IMR-90 (cell line): ENCODE data around the gene LRRC10B. TPM values are rescaled to one million over a fixed set of nuclear protein-coding genes. Genes with fewer than 3 reads are reported as not detected.

Experiments
- ATAC-seq: fragments of 200-7000 bp; cut with Tn5 transposase; 2 replicates; pipeline ENCODE4 v1.9.1; 2020; ENCODE audit warnings: low read depth, mild to moderate bottlenecking, moderate library complexity
- BruUV-seq: library from RNA; stranded (reverse); fragments of 400-500 nt; replicated peaks from 2 replicates; lab custom pipeline; 2021; lab: Mats Ljungman, UMichigan
- CTCF ChIA-PET: fragments of 300-600 bp; formaldehyde crosslinking; extraction: SDS; loops from one replicate; lab custom pipeline; 2021; ENCODE audit warnings: antibody characterized with exemption; lab: Yijun Ruan, JAX
- POLR2A ChIA-PET: fragments of 300-600 bp; sonication (Branson Sonifier 250); formaldehyde crosslinking; loops from one replicate; lab custom pipeline; 2022; ENCODE audit warnings: antibody characterized with exemption; ENCODE audit not compliant: unreplicated experiment; lab: Charles Lee
- DNase-seq: peaks from one replicate; pipeline ENCODE4 v3.0.0; 2013
- H2AFZ ChIP-seq: replicated peaks from 2 replicates; pipeline ENCODE3; 2013; ENCODE audit warnings: low read length, mild to moderate bottlenecking; ENCODE audit not compliant: poor library complexity
- H2AK5ac ChIP-seq: 2 replicates; pipeline ENCODE4 v1.6.1; 2013; ENCODE audit warnings: low read depth, low read length, inconsistent platforms
- H2AK9ac ChIP-seq: replicated peaks from 2 replicates; pipeline ENCODE3; 2013; ENCODE audit warnings: mild to moderate bottlenecking, low read depth, low read length, moderate library complexity; ENCODE audit not compliant: poor library complexity
- H2BK120ac ChIP-seq: 2 replicates; pipeline ENCODE4 v1.6.1; 2013; ENCODE audit warnings: low read depth, low read length, inconsistent platforms
- H2BK15ac ChIP-seq: 3 replicates; pipeline ENCODE4 v1.6.1; 2013; ENCODE audit warnings: low read depth, low read length, inconsistent platforms
- H2BK20ac ChIP-seq: 2 replicates; pipeline ENCODE4 v1.6.1; 2013; ENCODE audit warnings: low read depth, mild to moderate bottlenecking, inconsistent platforms, low read length, moderate library complexity
- H2BK5ac ChIP-seq: 2 replicates; pipeline ENCODE4 v1.6.1; 2013; ENCODE audit warnings: mild to moderate bottlenecking, low read depth, low read length, inconsistent platforms; ENCODE audit not compliant: poor library complexity, severe bottlenecking
- H3K14ac ChIP-seq: replicated peaks from 2 replicates; pipeline ENCODE4 v1.6.1; 2013; ENCODE audit warnings: low read depth, low read length, inconsistent platforms
- H3K18ac ChIP-seq: 2 replicates; pipeline ENCODE4 v1.6.1; 2013; ENCODE audit warnings: low read depth, low read length, control low read depth
- H3K23ac ChIP-seq: 2 replicates; pipeline ENCODE4 v1.6.1; 2013; ENCODE audit warnings: low read depth, low read length, inconsistent platforms
- H3K27ac ChIP-seq: 2 replicates; pipeline ENCODE4 v1.5.1; 2013; ENCODE audit warnings: mild to moderate bottlenecking, control low read depth, low read length; ENCODE audit not compliant: insufficient read depth
- H3K27me3 ChIP-seq: 2 replicates; pipeline ENCODE4 v1.6.1; 2013; ENCODE audit warnings: low read length; ENCODE audit not compliant: control insufficient read depth, insufficient read depth
- H3K36me3 ChIP-seq: 2 replicates; pipeline ENCODE4 v1.6.1; 2013; ENCODE audit warnings: low read length, mixed read lengths; ENCODE audit not compliant: control insufficient read depth, insufficient read depth
- H3K4ac ChIP-seq: 2 replicates; pipeline ENCODE4 v1.6.1; 2013; ENCODE audit warnings: low read depth, low read length, inconsistent platforms
- H3K4me1 ChIP-seq: 2 replicates; pipeline ENCODE4 v1.6.1; 2013; ENCODE audit warnings: low read length, mixed read lengths; ENCODE audit not compliant: control insufficient read depth, insufficient read depth
- H3K4me2 ChIP-seq: 2 replicates; pipeline ENCODE4 v1.6.1; 2013; ENCODE audit warnings: low read depth, mild to moderate bottlenecking, control low read depth, low read length, moderate library complexity
- H3K4me3 ChIP-seq: 2 replicates; pipeline ENCODE4 v1.5.1; 2013; ENCODE audit warnings: low read depth, mild to moderate bottlenecking, control low read depth, low read length, moderate library complexity; ENCODE audit not compliant: insufficient read depth
- H3K56ac ChIP-seq: 2 replicates; pipeline ENCODE4 v1.6.1; 2013; ENCODE audit warnings: low read length, inconsistent platforms; ENCODE audit not compliant: insufficient read depth; ENCODE audit errors: extremely low read depth
- H3K79me1 ChIP-seq, 2 experiments: 2 replicates each; pipeline ENCODE4 v1.6.1; 2013; ENCODE audit warnings: low read length in 2 of 2, inconsistent platforms in 1 of 2, low read depth in 1 of 2
- H3K9ac ChIP-seq: 2 replicates; pipeline ENCODE4 v1.6.1; 2013; ENCODE audit warnings: low read depth, low read length, control low read depth
- H3K9me1 ChIP-seq: 2 replicates; pipeline ENCODE4 v1.6.1; 2013; ENCODE audit warnings: low read length, inconsistent platforms; ENCODE audit not compliant: insufficient read depth
- H3K9me3 ChIP-seq: 2 replicates; pipeline ENCODE4 v1.6.1; 2013; ENCODE audit warnings: low read length; ENCODE audit not compliant: control insufficient read depth, insufficient read depth
- H4K20me1 ChIP-seq: 2 replicates; pipeline ENCODE4 v1.6.1; 2013; ENCODE audit warnings: low read length, inconsistent platforms; ENCODE audit not compliant: insufficient read depth
- H4K5ac ChIP-seq: 2 replicates; pipeline ENCODE4 v1.6.1; 2013; ENCODE audit warnings: mild to moderate bottlenecking, low read depth, low read length, control low read depth
- H4K8ac ChIP-seq, 2 experiments: 2 replicates each; pipeline ENCODE4 v1.6.1; 2013; ENCODE audit warnings: low read depth in 2 of 2, low read length in 2 of 2, control low read depth in 1 of 2, inconsistent platforms in 1 of 2
- H4K91ac ChIP-seq: 2 replicates; pipeline ENCODE4 v1.6.1; 2013; ENCODE audit warnings: low read depth, low read length, inconsistent platforms; ENCODE audit not compliant: insufficient read depth
- FOS ChIP-seq: fragments of 150-350 bp; IDR thresholded peaks from 2 replicates; pipeline ENCODE4 v1.6.1; 2016; ENCODE audit warnings: low read depth, low read length
- USF2 ChIP-seq: fragments of 150-350 bp; IDR thresholded peaks from 2 replicates; pipeline ENCODE4 v1.6.1; 2017; ENCODE audit warnings: mild to moderate bottlenecking, antibody characterized with exemption, low read length, low read depth
- WGBS, 2 experiments: methylation state at CpG; one replicate each; pipeline versions ENCODE4 v1.1.5 to v1.1.7; 2013; ENCODE audit warnings: missing lambda C conversion rate in 2 of 2; ENCODE audit not compliant: insufficient read length in 1 of 2; ENCODE audit errors: extremely low coverage in 2 of 2; 5-methylcytosine and 5-hydroxymethylcytosine counted together
- dilution Hi-C: fragments of 300-500 bp; cut with HindIII; formaldehyde crosslinking; loops from one replicate; pipeline ENCODE4 v1.14.3; 2018; ENCODE audit warnings: low sequenced_read_pairs; ENCODE audit not compliant: unreplicated experiment
- in situ Hi-C: fragments of 300-500 bp; cut with MboI; formaldehyde crosslinking; loops from 3 replicates; pipeline ENCODE4 v1.14.3; 2019; ENCODE audit warnings: low sequenced_read_pairs, inconsistent platforms, mixed read lengths
- intact Hi-C: fragments of 100-400 bp; cut with micrococcal nuclease; formaldehyde crosslinking; loops from 2 replicates; pipeline ENCODE4 v1.10.0; 2022
- polyA plus RNA-seq, 3 experiments: library from polyadenylated mRNA; depleted of rRNA; stranded (reverse); fragments of >200 nt; gene quantifications; 2 replicates each; pipeline ENCODE4 v1.2.3, GENCODE V29; 2012; ENCODE audit warnings: low replicate concordance in 1 of 3
- total RNA-seq: library from RNA; depleted of rRNA; stranded (reverse); fragments of >200 nt; gene quantifications from 2 replicates; pipeline ENCODE4 v1.2.3, GENCODE V29; 2012

LRRC10B gene
- total and polyA plus RNA-seq, 2 of the 4 experiments (the other 2 are of a cell fraction) = not detected

DNA sequence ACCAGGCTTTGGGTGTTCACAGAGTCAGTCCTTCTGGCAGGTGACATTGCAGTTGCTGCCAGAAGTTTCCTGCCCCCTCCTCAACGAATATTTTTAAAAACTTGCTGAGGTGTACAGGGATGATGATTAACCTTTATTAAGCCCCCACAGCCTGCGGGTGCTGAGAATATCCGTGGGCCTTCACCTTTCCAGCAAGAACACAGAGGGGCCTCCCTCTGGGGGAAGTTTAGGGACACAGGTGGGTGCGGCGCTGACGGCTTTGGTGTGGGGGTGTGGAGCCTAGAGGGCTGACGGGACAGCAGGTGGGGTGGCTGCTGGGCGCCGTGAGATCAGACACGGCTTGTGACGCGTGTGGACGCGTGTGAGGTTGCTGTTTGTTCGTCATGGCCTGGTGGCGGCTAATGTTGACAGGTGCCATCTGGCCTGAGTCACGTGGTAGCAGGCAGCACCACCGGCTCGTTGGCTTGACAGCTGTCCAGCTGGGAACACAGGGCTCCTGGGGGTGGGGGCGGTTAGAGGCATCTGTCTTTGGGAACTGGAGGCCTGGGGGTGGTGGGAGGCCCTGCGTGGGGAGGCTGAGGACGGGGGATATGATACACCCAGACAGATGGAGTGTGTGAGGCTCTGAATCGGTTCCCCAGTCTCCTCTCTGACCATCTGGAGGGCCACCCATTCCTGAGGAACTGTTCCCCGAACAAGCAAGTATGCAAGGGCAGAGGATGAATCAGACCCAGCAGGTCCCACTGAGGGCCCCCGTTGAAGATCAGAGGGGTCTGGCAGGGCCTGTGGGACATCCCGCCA, 12.5 kb upstream of the LRRC10B start:
- H2BK120ac ChIP-seq = no peak overlapping the region
- no peak overlapping the region for H3K14ac ChIP-seq
- H3K9ac ChIP-seq = no peak overlapping the region
- H4K8ac ChIP-seq = no peak overlapping the region
- POLR2A ChIA-PET = no interaction called here
- H3K27ac ChIP-seq = no peak overlapping the region
- intact Hi-C loops (no loop called here), in situ Hi-C loops (no loop called here), dilution Hi-C loops (no loop called here)
- no peak overlapping the region for H3K18ac ChIP-seq
- H4K20me1 ChIP-seq = no peaks in the 10 kb centered on the region
- ATAC-seq (peak; percentile 24; the same call in 1 of the 2 replicates), DNase-seq (peak; percentile 61)
- 36% methylated on average over 11 of the region's 26 CpGs; no CpG with 5 or more reads in 1 of the 2 experiments for WGBS, 2 experiments
- peak overlapping the region; percentile 56 for H2AFZ ChIP-seq
- H3K79me1 ChIP-seq = no peaks in the 10 kb centered on the region
- no peak overlapping the region for H2BK20ac ChIP-seq
- peaks cover 17% of the 10 kb centered on the region for H3K27me3 ChIP-seq
- no peaks in the 10 kb centered on the region for H3K9me3 ChIP-seq
- H3K36me3 ChIP-seq = no peaks in the 10 kb centered on the region
- H3K4me2 ChIP-seq = no peak overlapping the region
- TF ChIP-seq FOS (no peak), USF2 (peak; percentile 64)
- no peak overlapping the region for H3K4me3 ChIP-seq
- no peak overlapping the region for H3K56ac ChIP-seq
- H2AK5ac ChIP-seq = no peak overlapping the region
- BruUV-seq = no TSS peak
- H2BK5ac ChIP-seq = no peak overlapping the region
- no peak overlapping the region for H2BK15ac ChIP-seq
- H3K23ac ChIP-seq = no peak overlapping the region
- peaks cover 3% of the 10 kb centered on the region; the same call in 1 of the 2 replicates for H3K4me1 ChIP-seq
- CTCF ChIA-PET = no interaction called here
- H4K91ac ChIP-seq = no peak overlapping the region
- no peaks in the 10 kb centered on the region; the same call in 1 of the 2 replicates for H3K9me1 ChIP-seq
- H3K4ac ChIP-seq = no peak overlapping the region
- H2AK9ac ChIP-seq = peak overlapping the region; percentile 13
- no peak overlapping the region for H4K5ac ChIP-seq
